Caki2 (cell line): ENCODE results near the gene TIMP2. TPM values are rescaled to one million over a fixed set of nuclear protein-coding genes. Genes with fewer than 3 reads are reported as not detected.

ENCODE experiments used
- DNase-seq: peaks from one replicate; pipeline ENCODE4 v3.0.0-alpha.2; 2015; ENCODE audit warnings: low read depth
- in situ Hi-C: cut with HindIII; loops from 2 replicates; pipeline ENCODE4 v1.10.0; 2016; ENCODE audit warnings: low sequenced_read_pairs, low pct_unique_long_range_greater_than_20kb, mixed read lengths
- total RNA-seq: library from RNA; depleted of rRNA; stranded (reverse); fragments of >200 nt; shearing (Covaris generic); gene quantifications from 2 replicates; pipeline ENCODE4 v1.2.3, GENCODE V29; 2014; ENCODE audit warnings: low replicate concordance

The TIMP2 gene
- total RNA-seq, 1 experiment from 2014 or later = 77.2 TPM

DNA sequence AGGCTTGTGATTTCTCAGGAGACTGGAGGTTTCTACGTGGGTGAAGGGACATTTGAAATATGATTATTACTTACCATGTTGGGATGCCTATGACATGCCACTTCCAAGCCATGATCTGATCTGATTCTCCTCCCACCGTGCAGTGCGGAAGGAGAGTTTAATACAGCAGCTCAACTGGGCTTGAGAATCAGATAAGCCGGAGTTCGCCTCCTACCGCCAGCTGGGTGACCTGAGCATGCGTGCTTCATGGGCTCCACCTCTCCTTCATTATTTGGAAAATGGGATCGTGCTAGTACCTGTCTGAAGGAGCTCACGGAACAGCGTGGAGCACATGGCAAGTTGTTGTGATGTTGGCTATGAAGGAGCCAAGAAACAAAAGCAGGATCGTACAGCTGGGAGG is 12.4 kb upstream of the TIMP2 start:
- no peak for DNase-seq
- in situ Hi-C loops = no loop called here

DNA sequence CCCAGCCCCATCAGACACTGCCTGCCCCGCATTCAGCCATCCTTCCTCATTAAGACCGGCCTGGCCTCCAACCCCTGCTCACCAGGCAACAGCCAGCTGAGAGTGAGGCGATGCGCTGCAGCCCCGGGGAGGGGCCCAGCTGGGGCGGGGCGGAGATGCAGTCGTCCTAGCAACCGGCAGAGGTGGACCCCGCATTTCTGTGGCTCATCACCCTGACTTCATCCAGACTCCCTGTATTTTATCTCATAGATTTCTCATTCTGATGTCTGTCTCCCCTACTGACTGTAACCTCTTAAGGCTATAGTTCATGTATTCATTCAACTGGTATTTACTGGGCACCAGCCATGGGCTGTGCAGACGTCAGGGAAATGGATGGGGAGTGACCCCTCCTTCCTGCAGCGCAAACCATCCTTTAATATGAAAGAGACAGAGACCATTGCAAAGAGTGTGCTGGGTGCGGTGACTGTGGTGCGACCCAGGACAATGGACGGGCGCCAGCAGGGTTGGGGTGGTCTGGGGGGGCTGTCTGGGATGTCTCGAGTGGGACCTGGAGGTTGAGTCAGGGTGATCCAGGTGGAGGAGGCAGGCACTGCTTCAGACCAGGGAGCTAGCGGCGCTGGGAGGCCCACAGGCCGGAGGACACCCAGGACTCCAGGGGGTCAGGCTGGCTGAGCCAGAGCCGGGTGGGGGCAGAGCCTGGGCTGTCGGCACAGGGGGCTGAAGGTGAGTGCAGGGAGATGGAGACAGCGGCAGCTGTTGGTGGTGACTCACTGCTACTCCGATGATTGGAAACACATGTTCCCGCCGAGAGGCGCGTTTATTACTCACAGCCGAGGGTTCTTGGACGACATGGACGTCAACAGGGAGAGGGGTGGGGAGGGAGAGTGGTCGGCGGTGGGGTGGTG is 10.5 kb upstream of the TIMP2 start:
- DNase-seq = no peak
- in situ Hi-C loops = no loop called here

DNA sequence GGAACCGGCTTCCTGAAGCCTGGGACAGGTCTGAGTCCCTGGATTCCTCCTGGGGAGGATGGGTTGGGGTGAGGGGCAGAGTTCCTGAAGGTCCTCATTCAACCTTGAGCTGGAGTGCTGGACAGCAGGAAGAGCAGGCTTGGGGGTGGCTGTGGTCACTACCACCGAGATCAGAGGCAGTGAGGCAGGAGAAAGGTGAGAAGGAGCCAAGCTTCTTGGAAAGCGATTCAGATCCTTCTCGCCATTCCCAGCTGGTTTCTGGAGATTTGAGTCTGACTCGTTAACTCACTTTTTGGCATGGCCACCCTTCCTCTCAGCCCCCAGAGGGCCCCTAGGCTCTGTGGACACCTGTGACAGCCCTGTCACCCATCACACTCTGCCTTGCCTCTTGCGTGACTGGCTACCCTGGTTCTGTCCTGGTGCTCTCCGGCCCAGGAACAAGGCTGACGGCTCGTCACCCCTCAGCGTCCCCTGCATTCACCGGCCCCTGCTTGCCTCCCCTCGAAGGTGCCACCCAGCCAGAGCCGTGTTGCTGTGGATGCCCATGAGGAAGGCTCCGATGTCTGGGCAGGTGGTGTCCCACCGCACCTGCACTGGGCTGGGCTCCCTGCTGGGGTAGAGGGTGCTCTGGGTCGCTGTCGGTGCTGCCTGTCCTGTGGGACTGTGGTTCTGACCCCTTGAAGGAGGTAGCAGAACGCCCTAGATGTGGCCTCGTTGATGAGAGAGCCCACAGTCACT is 9.7 kb upstream of the TIMP2 start:
- in situ Hi-C loops = no loop called here
- DNase-seq = no peak

DNA sequence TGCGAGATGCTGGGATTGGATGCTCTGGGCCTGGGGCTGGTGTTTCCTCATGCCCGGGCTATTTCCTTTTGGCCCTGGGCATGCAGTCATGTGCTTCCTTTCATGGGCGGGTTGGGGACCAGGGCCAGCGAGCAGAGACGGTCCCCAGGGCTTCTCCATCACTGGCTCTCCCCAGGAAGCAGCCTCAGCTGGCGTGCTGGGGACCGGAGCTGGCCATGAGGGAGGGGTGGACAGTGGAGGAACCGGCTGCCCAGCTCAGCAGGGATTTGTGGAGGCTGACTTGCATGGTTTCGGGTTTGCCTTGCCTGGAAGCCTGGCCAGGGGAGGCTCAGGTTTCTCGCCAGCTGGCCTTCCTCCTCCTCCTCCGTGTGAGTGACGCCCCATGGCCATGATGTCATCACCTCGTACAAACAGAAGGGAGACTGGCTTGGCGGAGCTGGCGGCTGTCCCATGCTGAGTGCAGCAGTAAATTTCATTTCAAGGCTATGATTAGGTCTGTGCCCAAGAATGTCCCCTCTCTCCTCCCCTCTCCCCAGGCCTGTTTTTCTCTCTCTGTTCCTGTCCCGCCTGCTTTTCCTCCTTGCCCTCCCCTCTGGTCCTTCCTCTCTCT is 8.9 kb upstream of the TIMP2 start:
- DNase-seq = peak; percentile 91
- in situ Hi-C loops = no loop called here

DNA sequence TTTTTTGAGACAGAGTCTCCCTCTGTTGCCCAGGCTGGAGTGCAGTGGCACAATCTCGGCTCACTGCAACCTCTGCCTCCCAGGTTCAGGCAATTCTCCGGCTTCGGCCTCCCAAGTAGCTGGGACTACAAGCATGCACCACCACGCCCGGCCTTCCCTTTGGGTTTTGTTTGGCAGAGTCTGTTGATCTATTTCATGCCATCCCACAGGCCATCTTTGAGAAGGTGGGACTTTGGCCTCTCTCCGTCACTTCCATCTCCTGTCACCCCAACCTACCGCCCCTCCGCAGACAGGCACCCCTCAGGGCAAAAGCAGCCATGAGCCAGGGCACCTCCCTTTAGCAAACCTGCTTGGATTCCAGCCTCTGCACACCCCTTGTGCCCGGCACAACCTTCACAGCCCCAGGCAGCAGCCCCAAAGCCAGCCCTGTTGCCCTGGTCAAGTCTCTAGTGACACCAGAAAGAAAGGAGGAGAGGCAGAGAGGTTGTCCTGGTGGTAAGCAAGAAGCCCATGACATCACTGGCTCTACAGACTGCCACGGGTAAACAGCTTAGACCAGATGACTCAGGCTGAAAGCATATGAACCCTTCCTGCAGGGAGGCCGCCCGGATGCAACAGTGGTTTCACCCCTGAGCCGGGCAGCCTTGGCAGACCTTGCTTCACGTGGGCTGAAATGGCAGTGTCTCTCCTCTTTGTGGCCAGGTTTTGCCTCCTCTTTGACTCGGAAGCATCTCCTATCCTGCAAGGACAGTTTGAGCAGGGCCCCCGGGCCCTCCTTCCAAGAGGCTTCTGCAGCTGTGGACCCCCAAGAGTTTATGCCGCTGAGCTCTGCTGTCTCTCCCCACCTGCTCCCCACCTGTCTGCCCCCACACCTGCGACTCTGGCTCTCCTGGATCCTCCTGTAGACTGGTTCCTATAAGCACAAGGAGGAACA is 8.1 kb upstream of the TIMP2 start:
- peak; percentile 80 for DNase-seq
- in situ Hi-C loops = no loop called here

- DNase-seq = no peak
- in situ Hi-C loops = no loop called here
These were observed 5.0 kb upstream of the TIMP2 start for GRCh38 chr17:78929908-78930775.

GRCh38 chr17:78925662-78926555 is 722 bp upstream of the TIMP2 start:
- in situ Hi-C loops = no loop called here
- DNase-seq = no peak

GRCh38 chr17:78924481-78925151 is 571 bp downstream of the TIMP2 start:
- in situ Hi-C loops = no loop called here

GRCh38 chr17:78923660-78924453 is 1.3 kb downstream of the TIMP2 start:
- in situ Hi-C loops = no loop called here
- peak; percentile 58 for DNase-seq

More at GRCh38 chr17:78924481-78925151, 571 bp downstream of the TIMP2 start:
- DNase-seq = no peak

DNA sequence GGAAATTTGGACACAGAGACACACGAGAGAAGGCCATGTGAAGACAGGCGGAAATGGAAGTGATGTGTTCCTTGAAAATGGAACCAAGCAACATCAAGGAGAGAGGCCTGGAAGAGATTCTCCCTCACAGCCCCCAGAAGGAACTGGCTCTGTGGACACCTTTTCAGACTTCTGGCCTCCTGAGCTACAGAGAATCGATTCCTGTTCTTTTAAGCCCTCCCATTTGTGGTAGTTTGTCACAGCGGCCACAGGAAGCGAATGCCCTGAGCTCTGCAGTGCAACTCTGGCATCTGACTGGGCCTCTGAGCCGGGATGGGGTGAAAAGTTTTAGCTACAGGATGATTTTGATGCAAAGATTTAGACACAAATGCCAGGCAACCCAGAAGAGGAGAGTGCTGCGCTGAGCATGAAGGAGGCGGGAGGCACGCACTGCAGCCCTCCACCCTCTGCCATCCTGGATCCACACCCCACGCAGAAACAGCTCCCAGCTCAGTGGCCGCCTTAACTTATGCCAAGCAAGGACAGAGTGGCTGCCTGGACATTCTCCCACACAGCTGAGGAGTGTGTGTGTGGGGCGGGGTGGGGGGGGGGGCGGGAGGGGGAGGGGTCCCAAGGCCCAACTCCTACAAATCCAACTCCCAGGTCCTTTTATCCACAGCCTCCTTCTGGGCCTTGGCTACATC is 2.2 kb downstream of the TIMP2 start:
- in situ Hi-C loops = no loop called here
- no peak for DNase-seq

DNA sequence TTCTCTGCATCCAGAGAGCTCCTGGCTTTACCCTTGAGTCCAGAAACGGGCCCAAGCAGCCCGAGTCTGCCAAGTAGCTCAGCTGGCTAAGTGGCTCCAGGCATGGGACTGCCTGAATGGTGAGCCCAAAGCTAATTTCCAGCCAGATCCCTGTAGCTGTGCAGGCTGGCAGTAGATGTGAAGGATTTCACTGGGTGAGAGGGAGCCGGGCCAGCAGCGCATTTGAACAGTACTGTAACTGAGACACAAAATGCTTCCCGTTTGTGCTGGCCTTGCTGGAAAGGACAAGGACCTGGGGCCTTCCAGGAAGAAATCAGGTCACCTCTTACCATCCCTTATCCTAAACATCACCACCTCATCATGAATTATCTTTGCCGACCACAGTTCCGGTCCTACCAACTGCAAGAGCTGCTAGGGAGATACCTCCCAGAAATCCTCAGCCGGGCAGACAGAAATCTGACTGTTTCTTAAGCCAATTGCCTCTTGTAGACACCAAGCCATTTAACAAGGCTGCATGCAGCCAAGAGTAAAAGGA is 3.7 kb downstream of the TIMP2 start:
- no peak for DNase-seq
- in situ Hi-C loops = no loop called here

DNA sequence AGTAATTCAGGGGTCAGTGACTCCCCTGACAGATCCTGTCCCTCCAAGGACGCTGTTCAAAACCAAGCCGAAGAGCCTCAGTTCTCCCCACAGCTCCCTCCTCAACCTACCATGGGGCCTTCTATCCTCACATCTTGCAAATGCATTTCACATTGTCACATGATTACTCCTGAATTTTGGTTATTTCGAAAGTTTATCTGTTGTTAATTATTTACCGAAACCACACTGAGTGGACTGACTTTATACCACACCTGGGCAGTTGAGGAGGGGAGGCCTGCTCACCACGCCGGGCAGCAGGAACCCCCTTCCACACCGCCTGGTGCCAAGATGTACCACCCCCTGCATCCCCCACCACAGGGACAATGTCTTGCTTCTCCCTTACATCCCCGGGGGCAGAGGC is 4.7 kb downstream of the TIMP2 start:
- no peak for DNase-seq
- in situ Hi-C loops = no loop called here

DNA sequence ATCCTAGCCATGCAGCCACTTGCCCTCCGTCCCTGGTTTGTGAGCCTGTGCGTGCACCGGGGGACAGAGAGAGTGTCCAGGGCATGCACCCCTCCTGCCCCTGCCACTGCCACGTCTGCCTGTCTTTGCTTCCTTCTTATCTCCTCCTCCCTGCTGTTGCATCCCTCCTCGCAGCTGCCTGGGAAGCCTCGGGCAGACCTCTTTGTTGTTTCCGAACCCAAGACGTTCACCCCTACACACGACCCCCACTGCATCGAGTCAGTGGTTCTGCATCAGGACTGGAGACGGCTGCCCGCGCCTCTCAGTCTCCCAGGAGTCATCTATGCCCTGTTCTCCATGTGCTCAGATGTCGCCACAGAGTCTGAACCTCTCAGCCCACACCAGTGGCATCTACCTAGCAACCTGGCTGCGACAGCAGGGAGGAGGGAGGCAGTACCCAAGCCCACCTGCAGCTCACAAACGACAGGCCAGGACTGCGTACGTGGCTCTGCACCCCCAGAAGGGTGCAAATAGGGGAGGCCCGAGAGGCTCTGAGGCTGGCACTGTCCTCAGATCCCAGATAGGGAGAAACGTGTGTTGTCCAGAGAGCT is 5.2 kb downstream of the TIMP2 start:
- in situ Hi-C loops = no loop called here
- DNase-seq = no peak

GRCh38 chr17:78918979-78919378 is 6.2 kb downstream of the TIMP2 start:
- in situ Hi-C loops = no loop called here
- no peak for DNase-seq
